H1 (cell line): ENCODE data around the gene PPY. TPM values are rescaled to one million over a fixed set of nuclear protein-coding genes. Genes with fewer than 3 reads are reported as not detected.

Source experiments
- ASH2L ChIP-seq: fragments of 200-600, 300-600 bp; sonication (generic); IDR thresholded peaks from one replicate; pipeline ENCODE4 v1.7.1; 2017; ENCODE audit warnings: low read length
- EZH2 ChIP-seq: fragments of 200-600 bp; sonication (generic); IDR thresholded peaks from 2 replicates; pipeline ENCODE4 v1.7.1; 2012; ENCODE audit warnings: low read depth, mild to moderate bottlenecking, moderate library complexity, low read length, inconsistent platforms; ENCODE audit not compliant: severe bottlenecking
- POLR2A ChIP-seq, 2 experiments: IDR thresholded peaks; 1 replicate in 1 of 2; 2 replicates in 1 of 2; pipeline ENCODE4 v1.6.1; 2011; ENCODE audit warnings: low read depth in 2 of 2, low read length in 2 of 2, mild to moderate bottlenecking in 2 of 2; ENCODE audit errors: control extremely low read depth in 1 of 2
- TBP ChIP-seq: IDR thresholded peaks from 2 replicates; pipeline ENCODE4 v1.6.1; 2011; ENCODE audit warnings: low read depth, low read length, improper control_type of control experiment
- polyA plus RNA-seq, 7 experiments: library from polyadenylated mRNA; depleted of rRNA in 3 of 7; stranded (reverse) in 5 of 7; unstranded in 2 of 7; fragments of >200 nt in 5 of 7; fragments of 200-250 nt in 2 of 7; gene quantifications; 1 replicate in 5 of 7; 2 replicates in 1 of 7; 4 replicates in 1 of 7; pipeline versions ENCODE4 v1.2.1 to v1.2.3, GENCODE V29; 2011 to 2013; ENCODE audit warnings: missing spikeins in 2 of 7, mixed read lengths in 2 of 7
- total RNA-seq: library from RNA; stranded (reverse); fragmentation: NEBNext Ultra II Directional; extraction: Animal tissue kit (Norgen Biotek cat#: 25700); gene quantifications from 2 replicates; pipeline ENCODE4 v1.2.1, GENCODE V29; 2021

PPY gene
- total and polyA plus RNA-seq, 2 of the 8 experiments (the other 6 are each of a cell fraction or from before 2014, with no cell fraction given) = 0.26 TPM; not detected in 1

GRCh38 chr17:43958748-43959352, 16.6 kb upstream of the PPY start (continued):
- TF ChIP-seq TBP = no peak
- no peak for TF ChIP-seq ASH2L
- no peak for TF ChIP-seq EZH2
- TF ChIP-seq POLR2A (IDR thresholded peaks at IDR 0.05; ENCODE audit: control extremely low read depth in 1 of 2, low read depth in 2 of 2, low read length in 2 of 2) = no peak
